HEK293 (cell line): ENCODE measurements around the gene CCDC170.

ENCODE experiments used
- CTCF ChIP-seq: fragments of 450-650 bp; formaldehyde crosslinking; IDR thresholded peaks from 2 replicates; pipeline ENCODE4 v1.5.1; 2016; ENCODE audit warnings: missing biosample characterization, missing genetic modification characterization
- KLF16 ChIP-seq: fragments of 450-650 bp; formaldehyde crosslinking; IDR thresholded peaks from 2 replicates; pipeline ENCODE4 v1.5.1; 2017; ENCODE audit warnings: missing biosample characterization, missing genetic modification characterization
- REST ChIP-seq: fragments of 450-650 bp; formaldehyde crosslinking; IDR thresholded peaks from 2 replicates; pipeline ENCODE4 v1.5.1; 2016; ENCODE audit warnings: missing biosample characterization, missing genetic modification characterization
- SETDB1 ChIP-seq: IDR thresholded peaks from one replicate; pipeline ENCODE4 v1.6.1; 2017; ENCODE audit warnings: mild to moderate bottlenecking, low read length, moderate library complexity, mixed read lengths; ENCODE audit not compliant: insufficient read length
- YY1 ChIP-seq: fragments of 450-650 bp; formaldehyde crosslinking; IDR thresholded peaks from 2 replicates; pipeline ENCODE4 v1.5.1; 2018; ENCODE audit warnings: missing biosample characterization, missing genetic modification characterization
- ZNF280C ChIP-seq: fragments of 450-650 bp; formaldehyde crosslinking; IDR thresholded peaks from 2 replicates; pipeline ENCODE4 v1.5.1; 2016; ENCODE audit warnings: missing biosample characterization, missing genetic modification characterization
- ZNF292 ChIP-seq: fragments of 450-650 bp; formaldehyde crosslinking; IDR thresholded peaks from 2 replicates; pipeline ENCODE4 v1.5.1; 2016; ENCODE audit warnings: low read depth, missing biosample characterization, missing genetic modification characterization, borderline replicate concordance
- ZNF423 ChIP-seq: fragments of 450-650 bp; formaldehyde crosslinking; IDR thresholded peaks from 2 replicates; pipeline ENCODE4 v1.5.1; 2016; ENCODE audit warnings: missing biosample characterization, missing genetic modification characterization
- ZNF585B ChIP-seq: fragments of 450-650 bp; formaldehyde crosslinking; IDR thresholded peaks from 2 replicates; pipeline ENCODE4 v1.5.1; 2016; ENCODE audit warnings: missing biosample characterization, missing genetic modification characterization
- ZNF639 ChIP-seq: fragments of 450-650 bp; formaldehyde crosslinking; IDR thresholded peaks from 2 replicates; pipeline ENCODE4 v1.5.1; 2016; ENCODE audit warnings: missing biosample characterization, missing genetic modification characterization
- ZNF707 ChIP-seq: fragments of 450-650 bp; formaldehyde crosslinking; IDR thresholded peaks from 2 replicates; pipeline ENCODE4 v1.5.1; 2016; ENCODE audit warnings: missing biosample characterization, missing genetic modification characterization
- ZSCAN5A ChIP-seq: fragments of 450-650 bp; formaldehyde crosslinking; IDR thresholded peaks from 2 replicates; pipeline ENCODE4 v1.5.1; 2016; ENCODE audit warnings: missing biosample characterization, missing genetic modification characterization

- TF ChIP-seq CTCF (no peak), ZNF707 (no peak), ZNF292 (tag by site-specific recombination) (no peak), ZNF585B (no peak), SETDB1 (no peak), REST (tag by site-specific recombination) (no peak), ZNF639 (tag by site-specific recombination) (no peak), KLF16 (no peak), ZSCAN5A (tag by site-specific recombination) (no peak), YY1 (no peak), ZNF280C (no peak), ZNF423 (tag by site-specific recombination) (no peak)
Observed at GRCh38 chr6:151493804-151494234, at the start of gene CCDC170.
